Putamen (tissue), 1 donor: ENCODE measurements around the gene MYO18A.
"Not testable (repeated sequence)": the region's sequence is repeated elsewhere in the genome, so short reads cannot be mapped to it uniquely, and the experiment has no call there.

ENCODE experiments used
- DNase-seq: peaks from one replicate; pipeline ENCODE4 v3.0.0-alpha.2; 2016; ENCODE audit warnings: low spot score

Gene MYO18A

DNA sequence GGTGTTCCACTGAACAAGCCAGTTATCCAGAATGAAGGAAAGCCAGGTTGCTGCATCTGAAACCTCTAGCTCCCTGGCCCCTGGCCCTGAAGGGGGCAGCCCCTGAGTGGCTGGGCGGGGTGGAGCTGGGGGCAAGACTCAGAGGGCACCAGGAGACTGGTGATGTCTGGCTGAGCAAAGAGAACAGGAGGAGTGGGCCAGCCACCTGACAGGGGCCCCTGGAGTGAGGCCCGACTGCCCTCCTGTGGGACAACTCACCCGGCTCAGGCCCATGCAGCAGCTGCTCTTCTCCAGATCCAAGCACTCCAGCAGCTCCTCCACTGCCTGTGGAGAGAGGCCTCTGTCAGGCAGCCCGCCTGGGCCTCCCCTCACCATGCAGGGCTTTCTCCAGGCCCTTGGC lies 76.9 kb downstream of the MYO18A start:
- DNase-seq: no peak

DNA sequence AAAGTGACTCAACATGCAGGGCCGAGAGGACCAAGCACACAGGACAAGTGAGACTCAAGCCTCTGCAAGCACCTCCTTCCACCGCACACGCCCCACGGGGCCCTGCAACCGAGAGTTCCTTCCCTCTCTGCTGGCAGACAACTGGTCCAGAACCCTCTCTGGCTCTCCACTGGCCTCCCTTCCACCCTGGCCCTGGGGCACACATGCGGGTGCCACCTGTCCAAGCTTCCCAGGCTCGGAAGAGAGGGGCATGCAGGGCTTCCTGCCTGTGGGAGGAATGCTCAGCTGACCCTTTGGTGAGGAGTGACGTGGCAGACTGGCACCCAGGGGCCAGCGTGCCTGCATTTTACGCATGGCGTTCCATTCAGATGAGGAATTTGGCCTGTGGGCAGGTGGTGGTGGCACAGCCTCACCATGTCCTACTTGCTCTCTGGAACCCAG lies 77.4 kb downstream of the MYO18A start:
- DNase-seq: no peak

DNA sequence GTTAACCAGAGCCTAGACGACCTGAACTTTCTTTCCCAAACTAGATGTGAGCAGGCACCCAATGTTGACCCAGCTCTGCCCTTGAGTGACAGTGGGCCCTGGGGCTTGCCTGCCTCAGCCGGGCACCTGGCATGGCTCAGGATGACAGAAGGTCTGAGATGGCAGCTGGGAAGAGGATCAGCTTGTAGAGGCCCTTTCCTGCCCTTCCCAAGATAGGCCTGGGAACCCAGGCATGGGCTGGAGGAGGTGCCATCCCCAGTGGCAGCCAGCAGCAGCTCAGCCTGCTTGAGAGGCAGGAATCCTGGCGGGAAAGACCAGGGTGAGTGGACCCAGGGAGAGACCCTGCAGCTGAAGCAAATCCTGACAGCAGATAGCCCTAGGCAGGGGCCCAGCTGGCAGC lies 78.2 kb downstream of the MYO18A start:
- DNase-seq: no peak

- DNase-seq: no peak
These were observed 79.9 kb downstream of the MYO18A start for GRCh38 chr17:29100296-29100695.

- no peak for DNase-seq
These were observed 80.7 kb downstream of the MYO18A start for GRCh38 chr17:29099527-29099926.

DNA sequence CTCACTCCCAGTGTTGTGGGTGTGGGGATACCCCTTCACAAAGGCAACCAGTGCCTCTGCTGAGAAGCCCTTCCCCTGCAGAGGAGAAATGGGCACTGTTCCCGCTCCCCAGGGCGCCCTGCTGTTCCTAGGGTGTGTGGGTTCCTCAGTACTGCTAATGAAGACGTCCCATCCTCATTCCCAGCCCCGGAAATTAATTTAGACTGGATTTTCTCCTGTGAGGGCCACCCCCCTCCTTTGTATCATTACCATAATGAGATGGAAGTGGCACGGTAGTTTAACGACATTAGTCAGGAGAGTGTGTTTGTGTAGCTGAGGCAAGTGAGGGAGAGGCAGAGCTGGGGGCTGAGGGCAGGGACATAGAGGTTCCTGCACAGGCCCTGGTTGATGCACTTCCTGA lies 84.1 kb downstream of the MYO18A start:
- DNase-seq: peak; percentile 69

DNA sequence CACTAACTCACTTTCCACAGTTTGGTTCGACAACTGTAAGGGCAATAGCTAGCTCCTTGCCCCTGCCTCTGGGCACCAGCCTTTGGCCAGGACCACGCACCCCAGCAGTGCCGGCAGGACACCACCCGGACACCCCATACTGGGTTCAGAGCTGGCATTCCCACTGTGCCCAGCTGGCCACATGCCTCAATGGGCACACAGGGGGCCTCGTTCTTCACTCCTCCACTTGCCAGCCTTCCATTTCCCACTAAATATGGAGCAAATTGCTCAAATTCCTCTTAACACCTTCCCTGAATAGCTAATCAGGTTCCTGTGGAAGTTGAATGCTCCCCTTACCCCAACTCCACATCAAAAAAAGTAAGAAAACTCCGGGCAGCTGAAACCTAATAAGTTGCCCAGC lies 84.8 kb downstream of the MYO18A start:
- no peak for DNase-seq

DNA sequence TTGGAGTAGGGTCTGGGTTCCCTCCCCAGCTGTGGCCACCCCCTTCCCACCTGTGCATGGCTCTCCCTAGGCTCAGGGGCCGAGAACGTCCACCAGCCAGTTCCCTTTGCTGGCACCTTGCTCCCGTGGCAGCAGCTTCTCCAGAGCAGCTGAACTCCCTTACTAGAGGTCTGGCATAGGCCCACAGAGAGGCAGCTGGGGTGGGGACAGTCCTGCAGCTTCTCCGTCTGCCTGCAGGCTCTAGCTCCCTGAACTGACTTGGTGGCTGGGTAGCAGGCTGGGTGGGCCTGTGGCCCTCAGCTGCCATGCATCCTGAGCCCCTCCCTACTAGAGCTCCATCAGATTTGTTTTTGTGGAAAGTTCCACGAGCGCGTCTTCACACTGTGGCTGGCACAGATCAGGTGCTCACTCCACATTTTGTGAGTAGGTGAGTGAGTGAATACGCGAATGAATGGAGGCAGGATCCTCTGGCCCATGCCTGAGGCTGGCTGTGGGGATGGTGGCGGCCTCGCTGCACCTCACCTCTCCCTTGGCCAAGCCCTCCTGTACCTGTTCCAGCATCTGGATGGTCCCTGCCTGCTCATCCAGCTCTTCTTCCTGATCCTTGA lies 86.0 kb downstream of the MYO18A start:
- DNase-seq: no peak

DNA sequence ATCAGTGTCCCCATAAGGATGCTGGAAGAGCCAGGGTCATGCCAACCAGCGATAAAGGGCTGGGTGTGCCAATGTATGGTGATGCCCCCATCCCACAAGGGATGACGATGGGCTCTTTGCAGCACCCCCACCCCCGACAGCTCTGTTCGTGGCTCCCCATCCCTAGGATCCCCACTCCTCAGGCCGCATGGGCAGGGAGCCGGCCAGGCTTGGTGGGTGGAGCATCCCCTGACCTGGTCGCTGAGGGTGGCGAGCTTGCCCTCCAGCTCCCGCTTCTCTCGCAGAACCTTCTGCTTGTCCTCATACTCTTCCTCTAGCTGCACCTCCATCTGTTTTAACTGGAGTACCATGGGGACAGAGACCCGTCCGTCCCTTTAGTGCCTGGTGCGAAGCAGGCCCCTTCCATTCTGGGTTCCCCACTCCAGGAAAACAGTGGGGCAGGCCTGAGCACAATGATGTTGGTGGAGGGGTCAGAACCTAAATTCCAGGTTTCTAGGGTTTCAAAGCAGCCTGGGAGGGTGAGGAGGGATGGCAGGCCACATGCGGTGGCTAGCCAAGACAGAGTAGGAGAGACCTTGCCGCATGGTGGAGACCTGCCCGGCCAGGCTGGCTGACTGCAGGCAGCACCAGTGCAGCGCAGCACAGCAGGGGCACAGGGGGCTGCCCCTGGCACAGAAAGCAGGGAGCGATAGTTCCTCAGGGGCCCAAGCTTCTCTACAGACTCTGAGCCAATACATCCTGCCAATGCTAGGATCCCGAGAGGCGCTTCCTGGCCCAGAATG lies 86.9 kb downstream of the MYO18A start:
- no peak for DNase-seq

- DNase-seq: no peak
These were observed 88.5 kb downstream of the MYO18A start for GRCh38 chr17:29091606-29092289.

DNA sequence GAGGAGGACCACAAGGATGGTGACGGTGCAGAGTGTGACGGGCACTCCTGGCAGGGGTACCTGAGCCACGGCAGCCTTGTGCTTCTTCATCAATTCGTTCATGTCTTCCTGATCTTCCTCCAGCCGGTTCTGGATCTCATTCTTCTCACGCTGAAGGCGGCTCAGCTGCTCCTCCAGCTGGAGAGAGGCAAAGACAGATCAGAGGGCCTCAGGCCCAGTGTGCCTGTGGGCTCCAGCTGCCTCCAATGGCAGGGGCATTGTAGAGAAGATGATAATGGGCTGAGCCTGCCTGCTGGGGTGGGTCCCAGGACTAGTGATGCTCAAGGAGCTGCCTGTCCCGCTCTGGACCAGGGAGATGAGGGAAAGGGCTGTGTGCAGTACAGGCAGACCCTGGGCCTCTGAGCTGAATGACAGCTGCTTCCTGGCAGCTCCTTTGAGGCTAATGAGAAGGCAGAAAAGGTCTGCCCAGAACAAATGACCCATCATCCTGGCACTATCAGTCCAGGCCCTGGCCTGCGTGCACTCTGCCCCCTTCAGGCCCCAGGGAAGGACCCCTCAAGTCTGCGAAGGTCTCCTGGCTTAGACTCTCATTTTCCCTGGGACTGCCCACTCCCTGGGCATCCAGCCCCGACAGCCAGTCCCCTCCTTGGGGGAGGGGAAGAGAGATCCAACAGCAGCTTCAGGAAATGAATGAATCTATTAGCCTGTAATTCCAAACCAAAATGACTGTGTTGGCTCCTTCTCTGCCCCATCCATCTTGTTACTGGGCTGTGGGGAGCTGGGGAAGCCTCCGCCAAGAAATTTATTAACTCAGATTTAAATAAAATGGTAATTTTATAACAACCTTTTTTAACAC lies 89.2 kb downstream of the MYO18A start:
- DNase-seq: no peak

- no peak for DNase-seq
These were observed 90.1 kb downstream of the MYO18A start for GRCh38 chr17:29090108-29090507.

DNA sequence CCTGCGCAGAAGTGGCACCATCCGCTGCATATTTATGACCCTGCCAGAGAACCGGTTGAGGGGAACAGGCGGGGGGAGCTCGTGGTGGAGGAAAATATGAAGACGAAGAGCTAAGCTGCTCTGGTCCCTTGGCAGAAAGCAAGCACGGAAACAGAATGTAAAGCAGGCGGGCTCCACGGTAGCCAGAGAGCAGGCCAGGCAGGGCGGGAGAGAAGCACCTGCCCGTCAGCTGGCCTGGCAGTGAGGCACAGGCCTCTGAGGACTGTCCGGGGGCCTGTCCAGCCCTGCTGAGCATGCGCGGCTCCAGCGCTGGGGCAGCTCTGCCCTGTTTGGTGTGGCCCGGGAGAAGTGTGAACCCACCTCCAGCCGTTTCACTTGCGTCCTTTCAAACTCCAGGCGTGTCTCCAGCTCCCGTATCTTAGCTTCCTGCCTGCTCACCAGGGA lies 90.6 kb downstream of the MYO18A start:
- peak; percentile 70 for DNase-seq

DNA sequence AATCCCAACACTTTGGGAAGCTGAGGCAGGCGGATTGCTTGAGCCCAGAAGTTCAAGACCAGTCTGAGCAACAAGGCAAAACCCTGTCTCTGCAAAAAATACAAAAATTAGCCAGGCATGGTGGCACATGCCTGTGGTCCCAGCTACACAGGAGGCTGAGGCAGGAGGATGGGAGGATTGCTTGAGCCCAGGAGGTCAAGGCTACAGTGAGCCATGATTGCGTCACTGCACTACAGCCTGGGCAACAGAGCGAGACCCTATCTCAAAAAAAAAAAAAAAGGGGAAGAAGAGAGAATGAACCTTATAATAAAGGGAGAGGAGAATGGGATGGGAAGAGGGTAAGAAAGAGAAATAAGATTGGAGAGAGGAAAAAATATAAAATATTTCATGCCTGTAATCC lies 91.4 kb downstream of the MYO18A start:
- DNase-seq: not testable (repeated sequence)

DNA sequence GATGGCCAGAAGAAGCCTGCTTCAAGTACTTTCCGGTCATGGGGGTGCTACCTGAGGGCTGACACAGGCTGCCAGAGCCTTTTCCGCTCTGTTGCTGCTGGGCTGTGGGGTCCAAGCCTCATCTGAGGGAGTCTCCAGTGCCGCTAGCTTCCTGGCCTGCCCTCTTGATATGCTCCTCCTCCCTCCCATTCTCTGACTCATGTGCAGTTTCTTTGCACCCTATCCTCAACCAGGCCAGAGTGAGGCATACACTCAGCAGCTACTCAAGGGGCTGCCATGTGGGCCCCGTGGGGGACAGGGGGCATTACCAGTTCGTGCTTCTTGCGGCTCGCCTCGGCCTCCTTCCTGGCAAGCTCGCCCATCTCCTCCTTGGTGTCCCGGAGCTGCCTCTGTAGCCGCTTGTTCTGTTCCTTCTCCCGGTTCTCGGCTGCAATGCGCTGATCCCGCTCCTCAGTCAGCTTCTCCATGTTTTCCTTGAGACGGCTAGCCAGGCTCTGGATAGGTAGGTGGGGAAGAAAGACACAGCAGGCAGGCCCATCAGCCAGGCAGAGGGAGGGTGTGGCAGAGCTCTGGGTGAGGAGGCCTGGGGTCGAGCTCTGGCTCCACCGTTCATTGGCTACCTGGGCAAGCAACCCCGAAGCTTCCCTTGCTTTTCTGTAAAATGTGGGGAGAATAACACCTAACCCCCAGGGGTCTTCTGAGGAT lies 93.4 kb downstream of the MYO18A start:
- no peak for DNase-seq

DNA sequence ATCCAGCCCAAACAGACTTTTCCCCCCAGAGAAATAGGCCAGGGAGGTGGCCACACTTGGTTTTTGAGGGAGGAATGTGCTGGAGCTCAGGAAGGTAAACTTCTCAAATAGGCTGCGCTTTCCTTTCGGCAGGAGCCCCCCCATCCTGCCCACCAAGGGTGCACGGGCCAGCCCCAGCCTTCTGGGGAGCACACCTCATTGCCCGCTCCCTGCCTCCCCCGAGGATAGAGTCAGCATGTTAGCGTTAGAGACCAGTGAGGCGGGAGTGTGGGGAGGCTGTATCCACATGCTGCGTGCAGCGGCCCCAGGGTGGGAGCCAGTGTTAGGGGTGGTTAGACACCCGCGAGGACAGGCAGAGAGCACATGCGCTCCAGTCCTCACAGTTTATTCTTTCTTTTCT lies 95.0 kb downstream of the MYO18A start:
- no peak for DNase-seq

DNA sequence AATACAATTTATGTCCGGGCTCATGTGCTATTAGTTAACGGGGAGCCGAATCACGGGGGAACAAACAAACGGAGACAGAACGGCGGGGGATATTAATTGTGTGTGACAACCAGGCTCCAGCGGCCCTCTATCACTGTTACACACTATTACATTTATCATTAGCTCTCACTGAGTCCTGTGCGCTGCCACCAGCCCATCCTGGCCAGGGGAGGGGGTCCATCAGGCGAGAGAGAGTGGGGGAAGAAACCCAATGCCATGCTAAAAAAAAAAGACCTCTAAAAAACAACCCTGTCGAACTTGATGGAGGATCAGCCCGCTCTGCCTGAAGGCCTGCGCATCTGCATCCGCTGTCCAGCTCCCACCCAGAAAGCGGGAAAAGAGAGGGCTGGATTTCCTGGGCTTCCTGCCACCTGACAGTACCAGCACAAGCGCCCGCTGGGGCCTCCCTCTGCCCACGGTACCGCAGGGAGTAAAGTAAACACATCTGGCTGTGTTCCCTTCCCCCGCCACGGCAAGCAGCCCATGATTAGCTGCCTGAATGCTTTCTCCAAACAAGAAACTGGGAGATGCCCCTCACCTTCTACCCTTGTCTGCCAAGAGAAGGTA lies 95.6 kb downstream of the MYO18A start:
- no peak for DNase-seq

GRCh38 chr17:29080965-29081364 lies 99.2 kb downstream of the MYO18A start:
- no peak for DNase-seq

DNA sequence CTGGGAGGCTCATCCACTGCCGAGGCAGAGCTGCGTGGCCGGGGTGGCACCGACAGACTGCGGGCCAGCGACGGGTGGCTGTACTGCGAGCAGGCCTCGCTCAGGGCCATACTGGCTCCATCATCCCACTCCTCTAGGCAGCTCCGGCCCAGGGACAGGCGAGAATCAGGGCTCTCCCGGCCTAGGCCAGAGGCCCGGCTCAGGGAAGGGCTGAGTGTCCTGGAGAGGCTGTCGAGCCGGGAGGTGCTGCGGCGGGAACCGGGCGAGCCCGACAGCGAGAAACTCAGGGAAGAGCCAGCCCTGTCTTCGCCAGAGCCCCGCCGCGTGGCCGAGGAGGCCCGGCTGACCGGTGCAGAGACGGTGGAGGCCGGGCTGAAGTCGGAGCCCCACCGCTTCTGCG lies 99.9 kb downstream of the MYO18A start:
- DNase-seq: no peak

DNA sequence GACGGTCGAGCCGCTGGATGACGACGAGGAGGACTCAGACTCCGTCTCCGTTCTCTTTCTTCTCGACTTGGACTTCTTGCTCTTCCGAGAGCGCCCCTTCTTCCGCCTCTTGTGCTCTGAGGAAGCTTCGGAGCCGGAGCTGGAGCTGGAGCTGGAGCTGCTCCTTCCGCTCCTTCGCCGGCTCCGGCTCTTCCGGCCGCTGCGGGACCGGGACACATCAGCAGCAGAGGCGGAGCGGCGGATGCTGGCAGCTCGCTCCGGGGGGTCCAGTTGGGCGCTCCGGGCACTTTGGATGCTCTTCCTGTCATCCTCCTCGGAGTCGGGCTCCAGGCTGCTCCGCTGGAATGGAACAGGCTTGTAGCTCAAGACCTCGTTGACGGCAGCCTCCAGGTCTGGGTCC lies 100.3 kb downstream of the MYO18A start:
- DNase-seq: no peak

- no peak for DNase-seq
These were observed 100.8 kb downstream of the MYO18A start for GRCh38 chr17:29079433-29079832.
